COLO668 (cell line): ENCODE data around the gene FAM163B.

Source experiments
- DNase-seq: peaks from one replicate; lab custom pipeline; 2025; ENCODE audit not compliant: unreplicated experiment; lab: John Stamatoyannopoulos, UW

Gene FAM163B

DNA sequence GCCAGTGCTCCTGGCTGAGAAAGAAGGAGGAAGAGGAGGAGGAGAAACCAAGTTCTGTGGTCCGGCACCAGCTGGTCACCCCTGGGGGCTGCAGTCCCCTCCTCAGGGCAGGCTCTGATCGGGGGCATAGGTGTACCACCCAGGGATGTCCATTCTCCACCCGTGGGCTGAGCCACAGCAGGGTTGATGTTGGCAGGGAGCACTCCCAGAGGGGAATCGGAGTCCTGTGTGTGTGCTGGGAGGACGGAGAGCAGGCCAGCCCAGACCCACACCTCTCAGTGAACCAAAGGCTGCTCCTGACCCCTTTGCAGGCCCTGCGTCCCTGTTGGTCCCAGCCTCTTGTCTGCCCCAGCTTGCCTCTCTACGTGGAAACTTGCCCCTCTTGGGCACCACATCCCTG is 79.3 kb downstream of the FAM163B start:
- no peak for DNase-seq

DNA sequence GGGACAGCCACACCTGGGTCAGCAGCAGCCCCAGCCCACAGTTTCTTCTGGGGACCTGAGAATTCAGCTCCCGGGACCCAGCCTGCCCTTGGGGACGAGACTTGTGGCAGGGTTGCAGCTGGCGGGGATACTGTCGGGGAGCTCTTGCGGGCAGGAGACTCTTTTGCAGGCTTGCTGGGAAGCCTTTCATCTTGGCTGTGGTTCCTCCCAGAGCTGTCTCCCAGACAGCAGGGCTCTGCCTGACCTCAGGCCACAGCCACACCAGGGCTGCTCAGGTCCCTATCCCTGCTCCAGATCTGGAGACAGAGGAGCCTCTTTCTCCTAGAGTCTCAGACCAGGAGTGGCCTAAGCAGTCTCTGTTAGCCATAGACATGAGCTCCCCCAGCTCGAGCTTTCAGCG is 79.7 kb downstream of the FAM163B start:
- no peak for DNase-seq

DNA sequence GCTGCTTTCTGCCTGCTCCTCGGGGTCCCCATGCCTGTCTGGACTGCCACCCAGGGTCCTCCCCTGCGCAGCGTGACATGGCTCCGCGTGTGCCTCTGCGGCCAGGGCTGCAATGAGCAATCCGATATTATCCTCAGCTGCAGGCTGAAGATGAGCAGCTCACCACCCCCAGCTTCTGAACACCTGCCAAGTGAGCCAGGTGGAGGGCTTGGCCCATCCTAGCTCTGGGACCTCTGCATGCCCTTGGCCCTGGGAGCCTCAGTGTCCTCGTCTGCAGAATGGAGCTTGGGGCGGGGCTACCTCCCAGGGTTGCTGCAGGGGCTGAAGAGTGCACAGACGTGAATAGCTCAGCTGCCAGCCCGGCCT is 80.3 kb downstream of the FAM163B start:
- peak; percentile 73 for DNase-seq

DNA sequence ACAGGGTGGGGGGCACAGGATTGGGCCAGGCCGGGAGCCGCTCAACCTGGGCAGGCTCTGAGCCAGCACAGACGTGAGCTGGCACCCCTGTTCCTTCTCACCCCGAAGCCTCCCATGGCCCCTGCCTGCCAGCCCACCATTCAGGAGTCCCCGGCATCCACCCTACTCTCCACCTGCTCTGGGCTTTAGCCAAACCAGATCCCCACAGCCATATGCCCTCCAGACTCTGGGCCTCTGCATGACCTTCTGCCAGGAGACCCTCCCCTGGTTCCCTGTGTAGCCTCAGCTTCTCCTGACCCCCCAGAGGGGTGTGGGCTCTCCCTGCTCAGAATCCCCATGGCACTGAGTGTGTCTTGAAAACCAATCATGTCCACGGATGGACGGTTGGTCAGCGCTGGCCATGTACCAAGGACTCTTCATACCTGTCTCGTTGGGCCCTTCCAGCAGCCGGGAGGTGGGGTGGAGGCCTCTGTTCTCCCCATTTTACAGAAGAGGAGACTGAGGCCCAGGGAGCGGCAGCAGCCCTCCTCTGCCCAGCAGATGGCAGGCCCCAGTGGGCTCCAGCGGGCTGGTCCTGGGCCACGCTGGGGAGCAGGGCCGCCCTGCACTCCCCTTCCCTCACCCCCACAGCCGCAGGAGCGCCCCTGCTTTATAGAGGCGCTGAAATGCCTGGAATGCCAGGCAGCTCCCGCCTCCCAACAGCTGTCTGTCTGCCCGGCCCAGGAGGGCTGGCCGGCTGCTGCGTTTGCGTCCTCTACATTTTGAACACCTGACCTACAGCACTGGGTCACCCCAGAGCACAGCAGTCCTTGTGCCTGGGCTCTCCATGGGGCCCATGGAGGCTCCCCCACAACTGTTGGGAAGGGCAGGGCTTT is 81.0 kb downstream of the FAM163B start:
- peak; percentile 61 for DNase-seq

DNA sequence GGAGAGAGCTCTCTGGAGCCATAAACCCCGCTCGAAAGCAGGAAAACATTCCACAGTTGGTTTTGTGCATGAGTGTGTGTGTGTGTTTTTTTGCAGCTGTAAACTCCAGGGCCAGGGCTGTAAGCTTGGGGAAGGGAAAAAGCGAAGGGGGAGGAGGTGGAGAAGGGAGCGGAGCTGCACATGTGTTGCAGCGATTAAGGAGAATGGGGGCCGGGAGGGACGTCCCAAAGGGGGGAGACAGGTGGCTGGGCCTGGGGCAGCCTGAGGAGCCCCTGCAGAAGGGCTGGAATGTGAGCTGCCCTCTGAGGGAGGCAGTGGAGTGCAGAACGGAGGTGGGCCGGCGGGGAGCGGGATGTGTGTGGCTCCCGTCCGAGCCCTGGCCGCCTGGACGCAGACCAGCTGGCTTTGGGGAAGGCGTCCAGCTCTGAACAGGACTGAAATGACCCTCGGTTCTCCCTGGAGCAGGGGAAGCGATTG is 81.7 kb downstream of the FAM163B start:
- no peak for DNase-seq
